Panc1 (cell line): ENCODE data around the gene KIFC3. TPM values are rescaled to one million over a fixed set of nuclear protein-coding genes. Genes with fewer than 3 reads are reported as not detected.

Experiments
- ATAC-seq: fragments of 200-7000 bp; cut with Tn5 transposase; 2 replicates; pipeline ENCODE4 v1.9.1; 2020; ENCODE audit warnings: mild to moderate bottlenecking, moderate library complexity
- BruUV-seq: library from RNA; stranded (reverse); fragments of 400-500 nt; replicated peaks from 2 replicates; lab custom pipeline; 2021; lab: Mats Ljungman, UMichigan
- CTCF ChIA-PET: fragments of 300-600 bp; sonication (Branson Sonifier 250); formaldehyde crosslinking; loops from one replicate; lab custom pipeline; 2022; ENCODE audit warnings: antibody characterized with exemption; lab: Charles Lee
- POLR2A ChIA-PET: fragments of 300-600 bp; sonication (Branson Sonifier 250); formaldehyde crosslinking; loops from one replicate; lab custom pipeline; 2022; ENCODE audit warnings: antibody characterized with exemption; lab: Charles Lee
- DNase-seq: peaks from one replicate; pipeline ENCODE4 v3.0.0-alpha.2; 2010; ENCODE audit warnings: low read depth, low spot score
- H3K27ac ChIP-seq: 2 replicates; pipeline ENCODE4 v1.5.1; 2011; ENCODE audit warnings: mild to moderate bottlenecking, low read length, inconsistent platforms
- H3K27me3 ChIP-seq: fragments of 200-500 bp; sonication (Bioruptor generic); 2 replicates; pipeline ENCODE4 v1.6.0; 2014; ENCODE audit warnings: low read length, inconsistent platforms; ENCODE audit not compliant: control insufficient read depth, insufficient read depth
- H3K36me3 ChIP-seq: fragments of 200-500 bp; sonication (Bioruptor generic); 2 replicates; pipeline ENCODE4 v1.5.1; 2014; ENCODE audit warnings: inconsistent platforms, mild to moderate bottlenecking, low read length, moderate library complexity; ENCODE audit not compliant: control insufficient read depth, insufficient read depth
- H3K4me1 ChIP-seq: 2 replicates; pipeline ENCODE4 v1.5.1; 2011; ENCODE audit warnings: inconsistent platforms, mild to moderate bottlenecking, low read length, moderate library complexity; ENCODE audit not compliant: control insufficient read depth, insufficient read depth
- H3K4me3 ChIP-seq, 2 experiments: 2 replicates each; pipeline ENCODE4 v1.5.1; 2011 to 2012; ENCODE audit warnings: low read depth in 2 of 2, low read length in 2 of 2, mild to moderate bottlenecking in 2 of 2, inconsistent platforms in 1 of 2, moderate library complexity in 1 of 2
- H3K9me3 ChIP-seq: fragments of 200-500 bp; sonication (Bioruptor generic); 2 replicates; pipeline ENCODE4 v1.5.1; 2014; ENCODE audit warnings: low read depth, mild to moderate bottlenecking, inconsistent platforms, low read length, moderate library complexity; ENCODE audit not compliant: control insufficient read depth, insufficient read depth
- POLR2AphosphoS5 ChIP-seq: IDR thresholded peaks from 2 replicates; pipeline ENCODE4 v1.6.1; 2012; ENCODE audit warnings: mild to moderate bottlenecking, low read depth, low read length, moderate library complexity
- SIN3A ChIP-seq: IDR thresholded peaks from 2 replicates; pipeline ENCODE4 v1.6.1; 2012; ENCODE audit warnings: low read depth, mild to moderate bottlenecking, low read length, moderate library complexity, borderline replicate concordance; ENCODE audit not compliant: insufficient read depth
- TCF7L2 ChIP-seq: IDR thresholded peaks from 2 replicates; pipeline ENCODE4 v1.6.1; 2011; ENCODE audit warnings: mild to moderate bottlenecking, low read depth, low read length, inconsistent platforms
- in situ Hi-C: cut with HindIII; loops from 2 replicates; pipeline ENCODE4 v1.10.0; 2016; ENCODE audit warnings: low sequenced_read_pairs, low pct_unique_long_range_greater_than_20kb
- intact Hi-C: fragments of 100-400 bp; cut with micrococcal nuclease; formaldehyde crosslinking; loops from one replicate; pipeline ENCODE4 v1.10.0; 2022; ENCODE audit not compliant: unreplicated experiment
- total RNA-seq: library from RNA; stranded (reverse); gene quantifications from one replicate; pipeline ENCODE4 v1.2.1, GENCODE V29; 2021; ENCODE audit not compliant: unreplicated experiment
- TF ChIP-seq, protein P1 (sequence below), 2 experiments: IDR thresholded peaks; 2 replicates each; pipeline ENCODE4 v1.6.1; 2011 to 2012; ENCODE audit warnings: low read depth in 2 of 2, control low read depth in 1 of 2, low read length in 1 of 2, mild to moderate bottlenecking in 1 of 2, moderate library complexity in 1 of 2; ENCODE audit not compliant: insufficient read depth in 1 of 2
- TF ChIP-seq, protein P2 (sequence below): fragments of 450-650 bp; IDR thresholded peaks from 2 replicates; pipeline ENCODE4 v1.5.1; 2017; ENCODE audit warnings: mild to moderate bottlenecking

The KIFC3 gene
- total RNA-seq, 1 experiment from 2014 or later: 51.5 TPM

DNA sequence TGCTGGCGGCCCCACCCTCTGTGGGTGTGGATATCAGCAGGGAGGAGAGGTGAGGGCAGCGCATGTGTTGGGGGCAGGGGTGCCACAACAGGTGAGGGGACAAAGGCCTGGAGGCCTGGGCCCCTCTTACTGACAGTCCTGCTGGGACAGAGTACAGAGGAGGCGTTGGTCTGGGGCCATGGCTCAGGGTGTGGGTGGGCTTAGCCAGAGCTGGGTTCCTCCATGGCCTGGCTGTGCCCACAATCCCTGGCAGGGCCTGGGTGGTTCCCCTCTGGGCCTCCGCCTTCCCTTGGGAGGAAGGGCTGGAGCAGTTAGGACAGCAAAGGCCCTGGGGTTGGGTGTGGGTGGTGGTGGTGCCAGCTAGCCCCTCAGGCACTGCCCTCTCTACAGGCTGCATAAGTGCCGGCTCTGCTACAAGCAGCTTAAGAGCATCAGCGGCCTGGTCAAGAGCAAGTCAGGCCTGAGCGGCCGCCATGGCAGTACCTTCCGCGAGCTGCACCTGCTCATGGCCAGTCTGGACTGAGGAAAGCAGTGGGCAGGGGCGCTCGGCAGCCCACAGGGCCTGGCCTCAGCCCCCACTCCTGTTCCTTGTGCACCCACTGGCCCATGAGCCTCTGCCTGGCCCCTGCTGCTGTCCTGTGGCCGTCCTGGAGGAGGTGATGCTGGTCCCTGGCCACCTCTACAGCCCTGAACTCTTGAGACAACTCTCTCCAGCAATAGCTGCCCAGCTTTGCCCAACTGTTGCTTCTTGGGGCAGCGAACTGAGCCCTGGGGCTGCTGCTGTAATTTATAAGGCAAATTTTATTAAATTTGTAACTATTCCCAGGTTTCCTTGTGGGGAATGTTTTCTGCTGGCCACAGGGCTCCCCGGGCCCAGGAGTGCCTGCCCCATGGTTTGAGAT lies 45.6 kb downstream of the KIFC3 start:
- CTCF ChIA-PET: interaction anchor here (0.6 to 1.4 kb wide), 2 partner anchors 29 to 107 kb away, joined by 3 to 5 read pairs; no protein-coding TSS in a partner anchor
- intact Hi-C loops (loop anchor here (2.0 to 10.0 kb wide), 2 partner anchors 106 to 248 kb away; partner anchors contain the start of genes USB1 and ZNF319), in situ Hi-C loops (no loop called here)
- TF ChIP-seq, protein P1, sequence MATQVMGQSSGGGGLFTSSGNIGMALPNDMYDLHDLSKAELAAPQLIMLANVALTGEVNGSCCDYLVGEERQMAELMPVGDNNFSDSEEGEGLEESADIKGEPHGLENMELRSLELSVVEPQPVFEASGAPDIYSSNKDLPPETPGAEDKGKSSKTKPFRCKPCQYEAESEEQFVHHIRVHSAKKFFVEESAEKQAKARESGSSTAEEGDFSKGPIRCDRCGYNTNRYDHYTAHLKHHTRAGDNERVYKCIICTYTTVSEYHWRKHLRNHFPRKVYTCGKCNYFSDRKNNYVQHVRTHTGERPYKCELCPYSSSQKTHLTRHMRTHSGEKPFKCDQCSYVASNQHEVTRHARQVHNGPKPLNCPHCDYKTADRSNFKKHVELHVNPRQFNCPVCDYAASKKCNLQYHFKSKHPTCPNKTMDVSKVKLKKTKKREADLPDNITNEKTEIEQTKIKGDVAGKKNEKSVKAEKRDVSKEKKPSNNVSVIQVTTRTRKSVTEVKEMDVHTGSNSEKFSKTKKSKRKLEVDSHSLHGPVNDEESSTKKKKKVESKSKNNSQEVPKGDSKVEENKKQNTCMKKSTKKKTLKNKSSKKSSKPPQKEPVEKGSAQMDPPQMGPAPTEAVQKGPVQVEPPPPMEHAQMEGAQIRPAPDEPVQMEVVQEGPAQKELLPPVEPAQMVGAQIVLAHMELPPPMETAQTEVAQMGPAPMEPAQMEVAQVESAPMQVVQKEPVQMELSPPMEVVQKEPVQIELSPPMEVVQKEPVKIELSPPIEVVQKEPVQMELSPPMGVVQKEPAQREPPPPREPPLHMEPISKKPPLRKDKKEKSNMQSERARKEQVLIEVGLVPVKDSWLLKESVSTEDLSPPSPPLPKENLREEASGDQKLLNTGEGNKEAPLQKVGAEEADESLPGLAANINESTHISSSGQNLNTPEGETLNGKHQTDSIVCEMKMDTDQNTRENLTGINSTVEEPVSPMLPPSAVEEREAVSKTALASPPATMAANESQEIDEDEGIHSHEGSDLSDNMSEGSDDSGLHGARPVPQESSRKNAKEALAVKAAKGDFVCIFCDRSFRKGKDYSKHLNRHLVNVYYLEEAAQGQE (IDR thresholded peaks at IDR 0.05; ENCODE audit: insufficient read depth in 1 of 2, low read depth in 2 of 2, low read length in 1 of 2): no peak
- TF ChIP-seq POLR2AphosphoS5 (no peak), TCF7L2 (no peak), SIN3A (no peak)
- TF ChIP-seq, protein P2, sequence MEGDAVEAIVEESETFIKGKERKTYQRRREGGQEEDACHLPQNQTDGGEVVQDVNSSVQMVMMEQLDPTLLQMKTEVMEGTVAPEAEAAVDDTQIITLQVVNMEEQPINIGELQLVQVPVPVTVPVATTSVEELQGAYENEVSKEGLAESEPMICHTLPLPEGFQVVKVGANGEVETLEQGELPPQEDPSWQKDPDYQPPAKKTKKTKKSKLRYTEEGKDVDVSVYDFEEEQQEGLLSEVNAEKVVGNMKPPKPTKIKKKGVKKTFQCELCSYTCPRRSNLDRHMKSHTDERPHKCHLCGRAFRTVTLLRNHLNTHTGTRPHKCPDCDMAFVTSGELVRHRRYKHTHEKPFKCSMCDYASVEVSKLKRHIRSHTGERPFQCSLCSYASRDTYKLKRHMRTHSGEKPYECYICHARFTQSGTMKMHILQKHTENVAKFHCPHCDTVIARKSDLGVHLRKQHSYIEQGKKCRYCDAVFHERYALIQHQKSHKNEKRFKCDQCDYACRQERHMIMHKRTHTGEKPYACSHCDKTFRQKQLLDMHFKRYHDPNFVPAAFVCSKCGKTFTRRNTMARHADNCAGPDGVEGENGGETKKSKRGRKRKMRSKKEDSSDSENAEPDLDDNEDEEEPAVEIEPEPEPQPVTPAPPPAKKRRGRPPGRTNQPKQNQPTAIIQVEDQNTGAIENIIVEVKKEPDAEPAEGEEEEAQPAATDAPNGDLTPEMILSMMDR: no peak
- Histone ChIP-seq H3K36me3 (no peaks in the 10 kb centered on the region), H3K9me3 (no peaks in the 10 kb centered on the region), H3K4me3 (no peak overlapping the region), H3K27me3 (no peaks in the 10 kb centered on the region), H3K4me1 (no peaks in the 10 kb centered on the region), H3K27ac (no peak overlapping the region)
- BruUV-seq: no TSS peak
- ATAC-seq: 0 out of 2 replicates have a peak, but pooled peaks have one; percentile 4
- DNase-seq: no peak
- POLR2A ChIA-PET: no interaction called here

DNA sequence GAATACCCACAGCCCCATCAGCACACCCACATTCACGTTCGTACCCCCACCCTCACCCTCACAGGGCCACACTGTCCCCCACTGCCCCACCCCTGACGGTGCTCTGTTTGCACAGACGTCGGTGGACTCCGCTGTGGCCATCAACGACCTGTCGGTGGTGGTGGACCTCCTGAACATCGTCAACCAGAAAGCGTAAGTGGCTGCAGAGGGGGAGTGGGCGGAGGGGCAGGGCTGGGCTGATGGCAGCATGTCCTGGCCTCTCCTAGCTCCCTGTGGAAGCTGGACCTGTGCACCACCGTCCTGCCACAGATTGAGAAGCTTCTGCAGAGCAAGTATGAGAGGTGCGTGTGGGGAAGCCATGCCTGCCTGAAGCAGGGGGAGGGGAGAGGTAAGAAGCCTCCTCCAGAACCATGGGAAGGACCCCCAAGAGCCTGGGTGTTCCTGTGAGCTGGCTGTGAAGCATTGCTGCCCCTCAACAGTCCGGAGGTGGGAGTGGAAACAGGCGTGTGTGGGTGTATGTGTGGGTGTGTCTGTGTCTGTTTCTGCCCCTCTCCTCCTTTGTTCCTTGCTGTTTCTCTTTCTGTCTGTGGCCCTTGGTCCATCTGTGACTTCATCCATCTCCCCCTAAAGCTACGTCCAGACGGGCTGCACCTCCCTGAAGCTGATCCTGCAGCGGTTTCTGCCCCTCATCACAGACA lies 46.4 kb downstream of the KIFC3 start:
- intact Hi-C loops: loop anchor here (2.0 to 10.0 kb wide), 2 partner anchors 107 to 249 kb away; partner anchors contain the start of genes USB1 and ZNF319
- Histone ChIP-seq H3K27me3 (no peaks in the 10 kb centered on the region), H3K4me3 (no peak overlapping the region), H3K9me3 (no peaks in the 10 kb centered on the region), H3K27ac (no peak overlapping the region), H3K4me1 (no peaks in the 10 kb centered on the region), H3K36me3 (no peaks in the 10 kb centered on the region)
- CTCF ChIA-PET: interaction anchor here (0.6 to 1.4 kb wide), 2 partner anchors 30 to 107 kb away, joined by 3 to 5 read pairs; no protein-coding TSS in a partner anchor
- POLR2A ChIA-PET: no interaction called here
- in situ Hi-C loops: no loop called here
- TF ChIP-seq, protein P1 (IDR thresholded peaks at IDR 0.05; ENCODE audit: insufficient read depth in 1 of 2, low read depth in 2 of 2, low read length in 1 of 2): no peak
- TF ChIP-seq, protein P2: no peak
- ATAC-seq: no peak
- BruUV-seq: no TSS peak
- no peak for DNase-seq
